Fibroblast of the aortic adventitia (primary cell): ENCODE results near the gene TELO2. TPM values are rescaled to one million over a fixed set of nuclear protein-coding genes. Genes with fewer than 3 reads are reported as not detected.

Experiments
- DNase-seq: peaks from one replicate; pipeline ENCODE4 v3.0.0-alpha.2; 2010; ENCODE audit warnings: low read depth
- H3K4me3 ChIP-seq: 2 replicates; pipeline ENCODE4 v1.5.1; 2011; ENCODE audit warnings: low read depth, mild to moderate bottlenecking, control low read depth, low read length, moderate library complexity
- total RNA-seq: library from RNA; depleted of rRNA; stranded (reverse); fragments of >200 nt; gene quantifications from 2 replicates; pipeline ENCODE4 v1.2.3, GENCODE V29; 2012; ENCODE audit warnings: low replicate concordance
- TF ChIP-seq, protein P1 (sequence below): IDR thresholded peaks from 2 replicates; pipeline ENCODE4 v1.5.1; 2011; ENCODE audit warnings: mild to moderate bottlenecking, low read length, control low read depth, inconsistent platforms; ENCODE audit not compliant: insufficient read depth

The TELO2 gene
- total RNA-seq, 1 donor = 23.5 TPM

DNA sequence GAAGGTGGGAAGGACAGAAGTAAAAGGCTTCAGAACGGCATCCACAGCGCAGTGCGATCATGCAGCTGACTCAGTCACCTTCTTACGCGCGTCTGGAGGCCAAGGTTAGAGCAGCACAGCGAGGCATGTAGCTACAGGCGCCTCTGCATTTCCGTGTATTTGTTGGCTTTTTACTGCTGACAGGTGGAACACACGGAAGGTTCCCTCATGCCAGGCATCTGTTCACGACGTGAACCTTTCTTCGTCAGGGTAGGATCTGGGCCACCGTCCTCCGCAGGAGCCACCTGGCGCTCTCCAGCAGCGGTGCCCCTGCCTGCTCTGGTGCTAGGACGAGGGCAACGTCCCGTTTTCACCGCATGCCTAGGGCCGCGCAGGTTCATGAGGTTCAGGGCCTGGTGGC, 55.6 kb downstream of the TELO2 start:
- TF ChIP-seq, protein P1, sequence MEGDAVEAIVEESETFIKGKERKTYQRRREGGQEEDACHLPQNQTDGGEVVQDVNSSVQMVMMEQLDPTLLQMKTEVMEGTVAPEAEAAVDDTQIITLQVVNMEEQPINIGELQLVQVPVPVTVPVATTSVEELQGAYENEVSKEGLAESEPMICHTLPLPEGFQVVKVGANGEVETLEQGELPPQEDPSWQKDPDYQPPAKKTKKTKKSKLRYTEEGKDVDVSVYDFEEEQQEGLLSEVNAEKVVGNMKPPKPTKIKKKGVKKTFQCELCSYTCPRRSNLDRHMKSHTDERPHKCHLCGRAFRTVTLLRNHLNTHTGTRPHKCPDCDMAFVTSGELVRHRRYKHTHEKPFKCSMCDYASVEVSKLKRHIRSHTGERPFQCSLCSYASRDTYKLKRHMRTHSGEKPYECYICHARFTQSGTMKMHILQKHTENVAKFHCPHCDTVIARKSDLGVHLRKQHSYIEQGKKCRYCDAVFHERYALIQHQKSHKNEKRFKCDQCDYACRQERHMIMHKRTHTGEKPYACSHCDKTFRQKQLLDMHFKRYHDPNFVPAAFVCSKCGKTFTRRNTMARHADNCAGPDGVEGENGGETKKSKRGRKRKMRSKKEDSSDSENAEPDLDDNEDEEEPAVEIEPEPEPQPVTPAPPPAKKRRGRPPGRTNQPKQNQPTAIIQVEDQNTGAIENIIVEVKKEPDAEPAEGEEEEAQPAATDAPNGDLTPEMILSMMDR = no peak
- no peak overlapping the region for H3K4me3 ChIP-seq

DNA sequence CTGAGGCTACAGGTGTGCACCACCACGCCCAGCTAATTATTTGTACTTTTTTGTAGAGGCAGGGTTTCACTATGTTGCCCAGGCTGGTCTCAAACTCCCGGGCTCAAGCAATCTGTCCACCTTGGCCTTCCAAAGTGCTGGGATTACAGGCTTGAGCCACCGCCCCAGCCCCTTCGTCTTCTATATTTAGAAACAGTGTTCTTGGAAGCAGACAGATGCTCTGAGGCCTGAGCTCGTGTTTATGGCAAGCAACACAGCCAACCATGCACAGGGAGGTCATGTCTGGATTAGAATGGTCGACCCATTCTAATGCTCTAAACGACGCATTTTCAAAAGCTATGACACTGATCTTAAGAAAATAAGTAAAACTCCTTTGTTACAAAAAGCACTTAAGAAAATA, 56.9 kb downstream of the TELO2 start:
- TF ChIP-seq, protein P1 = no peak
- no peak overlapping the region for H3K4me3 ChIP-seq

More for the DNA sequence above, 55.6 kb downstream of the TELO2 start:
- DNase-seq = no peak

DNA sequence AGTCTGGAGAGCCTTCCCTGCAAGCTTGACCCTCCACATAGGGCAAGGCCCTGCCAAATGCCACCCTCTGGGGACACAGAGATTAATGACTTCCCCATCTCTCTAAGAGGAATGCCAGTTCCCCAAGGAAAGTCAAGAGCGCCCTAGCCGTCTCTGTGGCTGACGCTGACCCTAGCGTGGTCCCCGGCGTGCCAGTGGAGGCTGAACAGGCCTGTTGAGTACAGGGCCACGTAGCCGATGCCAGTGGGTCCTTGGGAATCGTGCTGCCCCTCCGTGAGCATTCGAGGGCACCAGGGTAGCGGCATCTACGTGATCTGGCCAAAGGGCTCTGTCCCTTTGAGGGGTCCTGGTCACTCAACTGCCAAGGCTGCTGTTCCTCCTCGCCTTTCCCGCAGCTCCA, 57.5 kb downstream of the TELO2 start:
- H3K4me3 ChIP-seq = no peak overlapping the region
- DNase-seq = no peak
- TF ChIP-seq, protein P1 = no peak

More for the DNA sequence above, 56.9 kb downstream of the TELO2 start:
- DNase-seq = no peak

DNA sequence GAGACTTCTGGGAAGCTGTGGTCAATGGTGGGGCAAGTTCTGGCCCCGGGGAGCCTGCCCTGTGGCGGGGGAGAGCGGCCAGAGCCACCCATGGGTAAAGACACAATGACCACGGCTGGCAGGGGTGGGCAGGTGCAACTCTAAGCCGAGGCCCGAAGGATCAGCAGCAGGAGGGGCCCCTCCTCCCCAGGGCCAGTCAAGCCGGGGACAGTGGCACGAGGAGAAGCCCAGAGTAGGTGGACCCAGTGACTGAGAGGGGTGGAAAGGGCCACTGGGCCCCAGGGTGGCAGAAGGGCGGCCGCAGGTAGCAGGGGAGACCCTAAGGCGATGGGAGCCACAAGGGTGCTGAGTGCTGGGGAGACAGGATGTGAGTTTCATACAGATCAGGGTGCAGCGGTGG, 58.0 kb downstream of the TELO2 start:
- no peak overlapping the region for H3K4me3 ChIP-seq
- no peak for DNase-seq
- TF ChIP-seq, protein P1 = no peak

DNA sequence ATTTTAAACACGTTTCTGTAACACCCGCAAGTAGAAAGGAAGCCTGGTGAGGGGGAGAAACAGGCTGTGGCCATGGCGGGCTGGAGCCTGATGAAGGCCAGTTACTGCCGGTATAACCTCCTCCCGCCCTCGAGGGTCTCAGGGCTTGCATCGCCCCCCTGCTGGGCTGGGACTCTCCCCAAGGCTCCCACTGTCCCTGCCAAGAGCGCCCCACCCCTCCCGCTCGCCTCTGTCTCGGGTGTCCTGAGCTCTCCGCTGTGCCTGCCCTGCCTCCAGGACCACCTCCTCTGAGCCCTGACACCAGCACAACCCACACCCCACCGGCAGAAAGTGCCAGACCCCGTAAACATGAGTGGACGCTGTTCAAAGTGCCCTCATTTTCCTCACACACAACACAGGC, 59.0 kb downstream of the TELO2 start:
- no peak for DNase-seq
- TF ChIP-seq, protein P1 = no peak

DNA sequence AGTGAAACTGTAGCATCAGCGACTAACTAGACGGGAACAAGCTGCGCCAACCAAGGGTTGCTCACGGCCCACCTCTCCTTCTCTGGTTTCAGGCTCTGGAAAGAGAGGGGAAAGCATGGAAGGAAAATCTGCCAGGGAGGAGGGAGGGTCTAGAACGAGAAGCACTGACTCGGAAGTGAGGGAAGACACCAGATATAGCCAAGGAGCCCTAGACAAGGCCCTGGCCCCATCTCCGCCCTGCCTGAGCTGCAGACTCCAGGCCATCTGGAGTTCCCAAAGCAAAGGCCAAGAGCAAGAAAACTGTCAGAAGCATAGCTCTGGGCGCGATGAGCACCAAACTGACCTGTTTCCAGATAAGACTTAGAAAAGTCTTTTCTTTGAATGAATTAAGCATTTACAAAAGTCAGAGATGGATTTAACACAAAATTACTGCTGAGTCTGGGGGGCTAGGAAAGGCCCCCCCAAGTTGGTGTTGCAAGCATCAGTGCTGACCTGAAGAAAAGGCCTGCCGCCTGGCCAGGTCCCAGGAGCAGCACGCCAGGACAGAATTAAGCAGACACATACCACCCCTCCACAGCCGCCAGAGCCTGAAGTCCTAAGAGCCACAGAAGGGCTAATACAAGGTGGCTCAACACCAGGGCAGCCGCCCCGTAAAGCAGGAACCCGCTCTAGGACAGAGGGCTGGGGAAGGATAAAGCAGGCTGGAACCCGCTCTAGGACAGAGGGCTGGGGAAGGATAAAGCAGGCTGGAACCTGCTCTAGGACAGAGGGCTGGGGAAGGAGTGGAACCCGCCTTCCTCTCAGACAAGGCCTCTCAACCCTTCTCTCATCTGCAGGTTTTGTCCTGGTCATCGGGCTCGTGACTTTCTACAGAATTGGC, 61.0 kb downstream of the TELO2 start:
- H3K4me3 ChIP-seq = no peak overlapping the region
- DNase-seq = no peak
- TF ChIP-seq, protein P1 = no peak

More for the DNA sequence above, 59.0 kb downstream of the TELO2 start:
- no peak overlapping the region for H3K4me3 ChIP-seq
